HS-27A (cell line): ENCODE measurements around the gene SMTNL1.

Experiments
- DNase-seq: peaks from one replicate; pipeline ENCODE4 v3.0.0-alpha.2; 2012; ENCODE audit warnings: low read depth, missing footprints

The SMTNL1 gene

GRCh38 chr11:57597461-57597915 is 60.1 kb downstream of the SMTNL1 start, which contains the start of gene SERPING1:
SERPING1 (plus strand) TSS chr11:57597685; CDS start chr11:57598271, 586 bp downstream.
- DNase-seq = no peak

- no peak for DNase-seq
Measured at GRCh38 chr11:57597916-57598830, 60.8 kb downstream of the SMTNL1 start.

GRCh38 chr11:57598831-57599155 is 61.4 kb downstream of the SMTNL1 start:
- no peak for DNase-seq

GRCh38 chr11:57599381-57599780 is 62.0 kb downstream of the SMTNL1 start:
- no peak for DNase-seq
